ENCODE results near the gene PCF11.

GRCh38 chr11:83120327-83120726 is 36.6 kb upstream of the PCF11 start:
- TF ChIP-seq POLR2A (IDR thresholded peaks at IDR 0.05) = no peak
- no peak for TF ChIP-seq CTCF (IDR thresholded peaks at IDR 0.05)

All from uterus (tissue), 2 donors.